ENCODE data around the gene EVI5.

- TF ChIP-seq EP300 (IDR thresholded peaks at IDR 0.05) = no peak
- TF ChIP-seq CTCF (IDR thresholded peaks at IDR 0.05) = no peak
These were observed 127.2 kb downstream of the EVI5 start for GRCh38 chr1:92657701-92658100.
